HT-29 (cell line): ENCODE data around the gene TREML1. TPM values are rescaled to one million over a fixed set of nuclear protein-coding genes. Genes with fewer than 3 reads are reported as not detected.
"Not testable (repeated sequence)": the region's sequence is repeated elsewhere in the genome, so short reads cannot be mapped to it uniquely, and the experiment has no call there.

Experiments used
- DNase-seq: peaks from one replicate; pipeline ENCODE4 v3.0.0-alpha.2; 2015; ENCODE audit warnings: low spot score
- total RNA-seq: library from RNA; depleted of rRNA; stranded (reverse); fragments of >200 nt; shearing (Covaris generic); gene quantifications from 2 replicates; pipeline ENCODE4 v1.2.3, GENCODE V29; 2014; rRNA removed

TREML1 gene
- total RNA-seq, 1 experiment from 2014 or later = not detected

DNA sequence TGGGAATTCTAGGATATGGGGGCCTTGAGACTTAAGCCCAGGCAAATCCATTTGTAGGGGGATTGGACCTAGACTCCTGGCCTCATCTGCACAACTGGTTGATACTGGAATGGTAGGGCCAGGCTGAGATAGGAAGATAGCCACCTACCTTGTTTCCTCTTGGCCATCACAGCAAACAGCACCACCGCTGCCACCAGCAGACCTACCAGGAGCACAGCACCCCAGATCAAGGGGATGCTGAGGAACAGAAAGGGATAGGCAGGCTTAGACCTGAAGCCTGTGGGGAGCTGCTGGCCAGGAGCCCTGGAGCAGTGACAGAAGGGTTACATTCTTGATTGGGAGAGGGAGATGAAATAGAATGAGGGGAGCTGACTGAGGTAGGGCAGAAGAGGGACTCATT lies 3.5 kb downstream of the TREML1 start:
- DNase-seq = no peak

DNA sequence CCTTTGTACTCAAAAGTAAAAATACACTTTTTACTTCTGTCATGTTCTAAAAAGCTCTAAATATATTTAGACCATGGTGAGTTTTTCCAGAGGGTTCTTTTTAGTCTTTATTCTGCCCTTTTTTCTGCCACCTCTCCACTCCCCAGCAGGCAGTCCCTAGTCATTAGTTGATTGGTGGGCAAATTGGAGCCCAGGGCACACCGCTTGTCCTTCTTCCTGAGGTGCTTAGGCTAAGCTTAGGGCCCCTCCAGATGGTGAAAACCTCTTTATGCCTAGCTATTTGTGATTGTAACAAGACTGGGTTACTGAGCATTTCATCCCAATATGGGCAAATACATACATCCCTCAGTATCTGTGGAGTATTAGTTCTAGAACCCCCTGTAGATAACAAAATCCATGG lies 6.2 kb downstream of the TREML1 start:
- no peak for DNase-seq

- DNase-seq = no peak
Measured at GRCh38 chr6:41136911-41137310, 17.2 kb downstream of the TREML1 start.

- no peak for DNase-seq
Measured at GRCh38 chr6:41135062-41135832, 18.9 kb downstream of the TREML1 start.

- DNase-seq = no peak
Measured at GRCh38 chr6:41132254-41132653, 21.9 kb downstream of the TREML1 start.

DNA sequence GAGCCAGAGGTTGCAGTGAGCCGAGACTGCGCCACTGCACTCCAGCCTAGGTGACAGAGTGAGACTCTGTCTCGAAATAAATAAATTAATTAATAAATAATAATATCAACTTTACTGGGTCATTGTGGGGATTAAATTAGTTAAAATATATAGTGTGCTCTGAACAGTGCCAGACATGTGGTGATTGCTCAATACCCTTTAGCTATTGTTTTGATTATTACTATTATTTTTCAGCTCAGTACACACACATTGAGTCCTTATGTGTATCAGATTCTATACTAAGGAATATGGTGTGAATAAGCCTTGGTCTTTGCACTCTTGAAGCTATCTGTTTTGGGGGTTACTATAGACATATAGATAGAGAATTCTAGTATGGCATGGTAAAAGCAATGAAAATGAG lies 28.9 kb downstream of the TREML1 start:
- DNase-seq = no peak

- no peak for DNase-seq
Measured at GRCh38 chr6:41122918-41123317, 31.2 kb downstream of the TREML1 start.

DNA sequence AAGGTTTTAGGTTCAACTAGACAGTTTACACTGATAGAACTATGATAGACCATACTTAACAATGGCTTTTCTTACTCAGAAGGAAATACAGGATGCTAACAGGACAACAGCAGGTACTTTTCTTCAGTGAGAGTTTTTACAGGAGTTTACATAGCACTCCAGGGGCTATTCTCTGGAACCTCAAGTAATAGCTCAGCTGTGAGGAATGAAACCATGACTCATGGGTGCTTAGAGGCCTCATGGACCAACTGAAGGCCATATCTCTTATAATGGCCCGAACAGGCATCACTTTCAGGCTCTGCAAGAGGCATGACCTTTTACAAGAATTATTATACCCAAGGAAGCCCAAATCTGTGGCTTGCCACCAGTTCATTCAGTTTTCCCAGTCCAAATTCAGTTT lies 31.8 kb downstream of the TREML1 start:
- DNase-seq = no peak

GRCh38 chr6:41120058-41120457 lies 34.1 kb downstream of the TREML1 start:
- no peak for DNase-seq

- DNase-seq = no peak
Measured at GRCh38 chr6:41119508-41119907, 34.6 kb downstream of the TREML1 start.

- not testable (repeated sequence) for DNase-seq
Measured at GRCh38 chr6:41115027-41115426, 39.1 kb downstream of the TREML1 start.

DNA sequence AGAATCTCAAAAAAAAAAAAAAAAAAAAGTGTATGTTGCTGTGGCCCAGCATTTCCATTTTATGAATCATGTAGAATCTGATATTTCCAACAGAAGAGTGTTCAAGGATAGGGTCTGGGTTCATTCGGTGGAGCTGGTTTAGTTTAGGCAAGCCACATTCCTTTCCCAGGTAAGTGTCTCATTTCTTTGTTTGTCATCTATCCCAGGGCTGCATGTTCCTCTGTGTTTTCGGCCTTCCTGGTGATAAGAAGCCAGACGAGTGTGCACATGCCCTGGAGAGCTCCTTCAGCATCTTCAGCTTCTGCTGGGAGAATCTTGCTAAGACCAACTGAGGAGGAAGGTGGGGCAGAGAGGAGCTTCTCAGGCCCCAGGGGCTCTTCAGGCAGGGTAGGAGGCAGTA lies 43.1 kb downstream of the TREML1 start:
- no peak for DNase-seq

DNA sequence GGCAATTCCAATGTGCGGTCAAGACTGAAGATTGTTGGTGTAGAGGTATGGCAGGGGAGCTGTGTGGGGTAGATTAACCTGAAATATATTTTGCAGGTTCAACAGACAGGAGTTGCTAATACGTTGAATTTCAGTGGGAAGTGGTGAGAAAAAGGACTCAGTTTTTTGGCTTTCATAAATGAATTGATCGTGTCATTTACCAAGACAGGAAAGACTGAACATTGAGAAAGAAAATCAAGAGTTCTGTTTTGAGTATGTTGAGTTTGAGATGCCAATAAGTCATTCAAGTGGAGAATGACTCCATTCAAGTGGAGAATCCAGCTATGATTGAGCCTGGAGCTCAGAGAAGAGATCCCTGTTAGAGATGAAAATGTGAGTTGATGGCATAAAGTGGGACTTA lies 50.3 kb downstream of the TREML1 start:
- DNase-seq = no peak

GRCh38 chr6:41100871-41101287 lies 53.3 kb downstream of the TREML1 start:
- DNase-seq = no peak

Other genes starting within 250 kb of the TREML1 start
- gene UNC5CL, start 115.1 kb downstream of the TREML1 start, total RNA-seq = 1.1 and 4.2 TPM in 2 replicates
- gene TSPO2, start 111.9 kb downstream of the TREML1 start, total RNA-seq = not detected in 2 replicates
- not detected in 2 replicates for gene APOBEC2, start 101.1 kb downstream of the TREML1 start, total RNA-seq
- gene OARD1, start 82.0 kb downstream of the TREML1 start, total RNA-seq = 14.5 and 20.2 TPM in 2 replicates
- gene NFYA, start 81.4 kb downstream of the TREML1 start, total RNA-seq = 18.5 and 21.8 TPM in 2 replicates
- gene TREM2, start 8.8 kb upstream of the TREML1 start, total RNA-seq = not detected in 2 replicates
- 3.1 and 3.3 TPM in 2 replicates for gene TREML2, start 46.8 kb upstream of the TREML1 start, total RNA-seq
- not detected in 2 replicates for gene TREML4, start 74.0 kb upstream of the TREML1 start, total RNA-seq
- 0.18 TPM in 1 of 2 replicates, not detected in the other for gene TREM1, start 132.3 kb upstream of the TREML1 start, total RNA-seq
- gene NCR2, start 181.3 kb upstream of the TREML1 start, total RNA-seq = not detected in 2 replicates